Measurements from ENCODE around the gene PARD3B. TPM values are rescaled to one million over a fixed set of nuclear protein-coding genes. Genes with fewer than 3 reads are reported as not detected.

The PARD3B gene
- total RNA-seq, 2 experiments from 2014 or later = 0.46 TPM; not detected in 1

DNA sequence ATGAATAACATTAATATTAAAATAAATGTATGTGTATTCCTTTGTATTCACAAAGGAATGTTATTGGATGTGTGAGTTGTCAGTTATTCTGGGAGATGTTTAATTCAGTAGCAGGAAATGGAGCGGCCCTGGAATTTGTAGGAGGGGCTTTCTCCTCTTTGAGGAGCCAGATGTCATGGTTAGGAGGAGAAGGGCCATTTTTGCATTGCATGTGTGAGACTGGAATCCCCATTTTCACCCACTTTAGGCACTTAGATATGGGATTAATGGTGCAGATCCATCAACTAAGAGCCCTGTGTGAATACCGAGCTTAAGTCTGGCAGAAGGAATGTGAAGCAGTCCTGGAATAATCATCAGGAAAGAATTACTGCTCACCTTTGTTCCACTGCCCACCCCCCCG is 439.2 kb downstream of the PARD3B start:
- intact Hi-C loops (cut with DNase I, micrococcal nuclease) = no loop called here
- Mint-ChIP-seq H3K9me3 (ENCODE audit: low read depth) (peaks cover 3% of the 10 kb centered on the region), H3K36me3 (ENCODE audit: low read depth) (no peaks in the 10 kb centered on the region), H3K27me3 (no peaks in the 10 kb centered on the region), H3K4me1 (peaks cover 11% of the 10 kb centered on the region), H3K4me3 (no peak overlapping the region), H3K27ac (no peak overlapping the region)
- ChIA-PET CTCF (no interaction called here), POLR2A (no interaction called here)
- ATAC-seq (no peak), DNase-seq (no peak)

- H3K27me3 Mint-ChIP-seq = no peaks in the 10 kb centered on the region
- ATAC-seq (no peak), DNase-seq (no peak)
- H3K4me1 Mint-ChIP-seq = peaks cover 10% of the 10 kb centered on the region
- CTCF ChIA-PET = interaction anchor here (0.6 to 0.9 kb wide), 2 partner anchors 19 to 330 kb away, joined by 3 to 5 read pairs; no protein-coding TSS in a partner anchor
- no peaks in the 10 kb centered on the region for H3K9me3 Mint-ChIP-seq (ENCODE audit: low read depth)
- H3K27ac Mint-ChIP-seq = no peak overlapping the region
- POLR2A ChIA-PET = no interaction called here
- intact Hi-C loops (cut with DNase I, micrococcal nuclease) = no loop called here
- no peak overlapping the region for H3K4me3 Mint-ChIP-seq
- H3K36me3 Mint-ChIP-seq (ENCODE audit: low read depth) = no peaks in the 10 kb centered on the region
These were observed 441.4 kb downstream of the PARD3B start for GRCh38 chr2:204986641-204987040.

GRCh38 chr2:204988836-204989235 is 443.6 kb downstream of the PARD3B start:
- H3K4me3 Mint-ChIP-seq = no peak overlapping the region
- intact Hi-C loops (cut with DNase I, micrococcal nuclease) = no loop called here
- H3K27me3 Mint-ChIP-seq = no peaks in the 10 kb centered on the region
- no peak overlapping the region for H3K27ac Mint-ChIP-seq
- DNase-seq (no peak), ATAC-seq (no peak)
- CTCF ChIA-PET = no interaction called here
- no peaks in the 10 kb centered on the region for H3K9me3 Mint-ChIP-seq (ENCODE audit: low read depth)
- H3K4me1 Mint-ChIP-seq = no peaks in the 10 kb centered on the region
- no peaks in the 10 kb centered on the region for H3K36me3 Mint-ChIP-seq (ENCODE audit: low read depth)
- POLR2A ChIA-PET = no interaction called here

- CTCF ChIA-PET = interaction anchor here (0.7 kb wide), 1 partner anchor 329 kb away, joined by 5 read pairs; no protein-coding TSS in a partner anchor
- DNase-seq (no peak), ATAC-seq (no peak)
- Mint-ChIP-seq H3K4me1 (no peaks in the 10 kb centered on the region), H3K27ac (no peak overlapping the region), H3K4me3 (no peak overlapping the region), H3K9me3 (ENCODE audit: low read depth) (no peaks in the 10 kb centered on the region), H3K36me3 (ENCODE audit: low read depth) (no peaks in the 10 kb centered on the region), H3K27me3 (no peaks in the 10 kb centered on the region)
- POLR2A ChIA-PET = no interaction called here
- intact Hi-C loops (cut with DNase I, micrococcal nuclease) = no loop called here
These were observed 444.6 kb downstream of the PARD3B start for GRCh38 chr2:204989877-204990276.

DNA sequence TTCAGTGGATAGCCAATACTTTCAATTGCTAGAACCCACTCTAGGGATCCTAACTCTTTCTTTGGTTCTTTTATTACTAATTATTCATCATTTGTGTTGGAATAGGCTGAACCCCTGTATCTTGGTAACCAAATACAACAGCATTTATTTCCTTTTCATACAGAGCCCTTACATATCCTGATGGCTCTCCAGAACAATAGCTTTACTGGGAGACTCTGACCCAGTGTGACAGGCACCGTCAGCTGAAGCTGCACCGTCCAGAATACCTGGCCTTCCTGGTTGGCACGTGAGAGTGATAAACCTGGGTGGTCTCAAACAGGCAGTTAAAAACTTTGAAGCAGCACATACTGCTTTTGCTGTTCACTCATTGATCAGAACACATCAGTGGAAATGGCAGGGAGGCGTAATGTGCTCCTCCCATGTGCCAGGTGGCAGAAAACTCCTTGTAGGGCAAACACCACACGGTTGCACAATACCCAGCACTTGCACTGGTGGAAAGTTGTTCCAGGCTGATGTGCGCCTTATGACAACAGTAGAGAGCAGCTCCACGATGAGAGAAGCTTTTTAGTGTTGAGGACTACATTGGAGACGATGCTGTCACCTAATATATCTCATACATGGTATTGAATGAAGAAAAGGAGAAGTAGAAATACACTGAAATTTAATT is 456.2 kb downstream of the PARD3B start:
- Mint-ChIP-seq H3K27me3 (no peaks in the 10 kb centered on the region), H3K4me1 (peaks cover 15% of the 10 kb centered on the region), H3K36me3 (ENCODE audit: low read depth) (no peaks in the 10 kb centered on the region), H3K9me3 (ENCODE audit: low read depth) (peaks cover 3% of the 10 kb centered on the region), H3K4me3 (no peak overlapping the region), H3K27ac (no peak overlapping the region)
- no peak for ATAC-seq
- POLR2A ChIA-PET = no interaction called here
- CTCF ChIA-PET = interaction anchor here (1.0 kb wide), 1 partner anchor 11 kb away, joined by 3 read pairs; no protein-coding TSS in a partner anchor
- intact Hi-C loops (cut with DNase I, micrococcal nuclease) = no loop called here
- no peak for DNase-seq

- POLR2A ChIA-PET = interaction anchor here (0.6 kb wide), 1 partner anchor 31 kb away, joined by 3 read pairs; no protein-coding TSS in a partner anchor
- Mint-ChIP-seq H3K36me3 (ENCODE audit: low read depth) (no peaks in the 10 kb centered on the region), H3K9me3 (ENCODE audit: low read depth) (peaks cover 5% of the 10 kb centered on the region), H3K27ac (no peak overlapping the region), H3K27me3 (no peaks in the 10 kb centered on the region), H3K4me3 (no peak overlapping the region), H3K4me1 (peaks cover 17% of the 10 kb centered on the region)
- no peak for ATAC-seq
- no peak for DNase-seq
- CTCF ChIA-PET = no interaction called here
- intact Hi-C loops (cut with DNase I, micrococcal nuclease) = no loop called here
These were observed 457.1 kb downstream of the PARD3B start for GRCh38 chr2:205002390-205002789.

GRCh38 chr2:205003288-205003687 is 458.0 kb downstream of the PARD3B start:
- H3K4me3 Mint-ChIP-seq = no peak overlapping the region
- DNase-seq (no peak), ATAC-seq (no peak)
- ChIA-PET POLR2A (no interaction called here), CTCF (interaction anchor here (0.6 to 0.9 kb wide), 2 partner anchors 9 to 531 kb away, joined by 3 to 4 read pairs; no protein-coding TSS in a partner anchor)
- no peaks in the 10 kb centered on the region for H3K36me3 Mint-ChIP-seq (ENCODE audit: low read depth)
- peaks cover 5% of the 10 kb centered on the region for H3K9me3 Mint-ChIP-seq (ENCODE audit: low read depth)
- intact Hi-C loops (cut with DNase I, micrococcal nuclease) = no loop called here
- H3K27ac Mint-ChIP-seq = no peak overlapping the region
- peaks cover 17% of the 10 kb centered on the region for H3K4me1 Mint-ChIP-seq
- no peaks in the 10 kb centered on the region for H3K27me3 Mint-ChIP-seq

DNA sequence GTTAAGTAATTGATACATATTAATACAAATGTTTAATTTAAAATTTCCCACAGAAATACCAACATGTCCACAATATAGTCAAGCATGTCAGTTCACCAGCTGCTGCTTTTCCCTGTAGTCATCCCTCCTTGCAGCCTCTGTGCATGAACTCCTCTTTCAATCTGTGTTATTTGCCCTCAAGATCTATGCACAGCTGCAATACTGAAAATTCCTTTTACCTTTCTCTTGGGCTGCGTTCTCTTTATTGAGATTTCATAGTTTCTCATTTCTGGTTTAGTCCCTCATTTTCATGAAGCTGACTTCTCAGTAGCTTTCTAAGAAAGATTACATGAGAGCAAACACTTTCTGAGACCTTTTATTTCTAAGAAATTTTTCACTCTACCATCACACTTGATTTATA is 464.9 kb downstream of the PARD3B start:
- no peak overlapping the region for H3K27ac Mint-ChIP-seq
- H3K27me3 Mint-ChIP-seq = no peaks in the 10 kb centered on the region
- intact Hi-C loops (cut with DNase I, micrococcal nuclease) = no loop called here
- no peak overlapping the region for H3K4me3 Mint-ChIP-seq
- ATAC-seq (no peak), DNase-seq (no peak)
- CTCF ChIA-PET = no interaction called here
- H3K9me3 Mint-ChIP-seq (ENCODE audit: low read depth) = peaks cover 5% of the 10 kb centered on the region
- POLR2A ChIA-PET = no interaction called here
- no peaks in the 10 kb centered on the region for H3K36me3 Mint-ChIP-seq (ENCODE audit: low read depth)
- H3K4me1 Mint-ChIP-seq = peaks cover 3% of the 10 kb centered on the region

GRCh38 chr2:205011031-205011430 is 465.8 kb downstream of the PARD3B start:
- H3K27ac Mint-ChIP-seq = no peak overlapping the region
- no peaks in the 10 kb centered on the region for H3K27me3 Mint-ChIP-seq
- CTCF ChIA-PET = interaction anchor here (0.7 kb wide), 1 partner anchor 803 kb away, joined by 3 read pairs; no protein-coding TSS in a partner anchor

GRCh38 chr2:205012961-205013360 is 467.7 kb downstream of the PARD3B start:
- ATAC-seq (no peak), DNase-seq (no peak)
- Mint-ChIP-seq H3K4me1 (peaks cover 2% of the 10 kb centered on the region), H3K27ac (no peak overlapping the region), H3K9me3 (ENCODE audit: low read depth) (peaks cover 2% of the 10 kb centered on the region), H3K27me3 (no peaks in the 10 kb centered on the region), H3K36me3 (ENCODE audit: low read depth) (no peaks in the 10 kb centered on the region), H3K4me3 (no peak overlapping the region)
- CTCF ChIA-PET = interaction anchor here (0.8 to 1.1 kb wide), 2 partner anchors 10 to 11 kb away, joined by 3 to 4 read pairs; no protein-coding TSS in a partner anchor
- POLR2A ChIA-PET = no interaction called here
- intact Hi-C loops (cut with DNase I, micrococcal nuclease) = no loop called here

More at GRCh38 chr2:205011031-205011430, 465.8 kb downstream of the PARD3B start:
- H3K36me3 Mint-ChIP-seq (ENCODE audit: low read depth) = no peaks in the 10 kb centered on the region
- ATAC-seq = no peak
- H3K4me3 Mint-ChIP-seq = no peak overlapping the region
- intact Hi-C loops (cut with DNase I, micrococcal nuclease) = no loop called here
- POLR2A ChIA-PET = no interaction called here
- H3K4me1 Mint-ChIP-seq = peaks cover 3% of the 10 kb centered on the region
- no peak for DNase-seq
- H3K9me3 Mint-ChIP-seq (ENCODE audit: low read depth) = peaks cover 5% of the 10 kb centered on the region

DNA sequence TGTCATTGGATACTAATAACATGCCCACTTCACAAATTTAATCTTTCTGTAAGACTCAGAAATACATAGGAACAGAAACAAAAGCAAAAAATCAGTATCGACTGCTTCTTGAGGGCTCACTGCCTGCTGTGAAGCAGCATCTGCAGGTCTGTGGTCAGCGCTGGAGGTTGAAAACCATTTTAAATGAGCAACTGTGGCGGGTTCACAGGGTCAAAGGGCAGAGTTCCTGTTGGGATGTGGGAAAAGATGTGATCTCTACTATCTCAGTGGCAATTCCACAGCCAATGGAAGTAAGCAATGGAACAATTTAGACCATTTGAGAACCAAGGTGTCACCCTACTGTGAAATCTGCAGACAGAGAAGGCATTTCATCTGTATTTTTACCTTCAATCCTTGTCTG is 468.3 kb downstream of the PARD3B start:
- CTCF ChIA-PET = no interaction called here
- Mint-ChIP-seq H3K27me3 (no peaks in the 10 kb centered on the region), H3K9me3 (ENCODE audit: low read depth) (peaks cover 2% of the 10 kb centered on the region), H3K4me3 (no peak overlapping the region), H3K4me1 (peaks cover 2% of the 10 kb centered on the region), H3K27ac (no peak overlapping the region), H3K36me3 (ENCODE audit: low read depth) (no peaks in the 10 kb centered on the region)
- ATAC-seq (no peak), DNase-seq (no peak)
- POLR2A ChIA-PET = no interaction called here
- intact Hi-C loops (cut with DNase I, micrococcal nuclease) = no loop called here

- CTCF ChIA-PET = interaction anchor here (0.5 to 0.7 kb wide), 2 partner anchors 37 to 666 kb away, joined by 3 to 4 read pairs; no protein-coding TSS in a partner anchor
- no peaks in the 10 kb centered on the region for H3K36me3 Mint-ChIP-seq (ENCODE audit: low read depth)
- H3K27ac Mint-ChIP-seq = no peak overlapping the region
- POLR2A ChIA-PET = no interaction called here
- no peaks in the 10 kb centered on the region for H3K27me3 Mint-ChIP-seq
- H3K4me3 Mint-ChIP-seq = no peak overlapping the region
- intact Hi-C loops (cut with DNase I, micrococcal nuclease) = no loop called here
- peaks cover 2% of the 10 kb centered on the region for H3K4me1 Mint-ChIP-seq
- H3K9me3 Mint-ChIP-seq (ENCODE audit: low read depth) = peaks cover 2% of the 10 kb centered on the region
- no peak for ATAC-seq
- DNase-seq = no peak
These were observed 468.9 kb downstream of the PARD3B start for GRCh38 chr2:205014201-205014600.

All from activated CD4-positive, alpha-beta T cell treated with anti-CD3 and anti-CD28 coated beads for 36 hours (primary cell).